ENCODE results near the gene TAF8.

The TAF8 gene

GRCh38 chr6:42125231-42125630 lies 74.9 kb downstream of the TAF8 start:
- H2BK15ac ChIP-seq (ENCODE audit: low read length) = no peak overlapping the region
- H2AFZ ChIP-seq (ENCODE audit: low read length) = no peak overlapping the region
- H3K9ac ChIP-seq (ENCODE audit: low read depth, low read length, poor library complexity) = no peak overlapping the region
- H2BK120ac ChIP-seq (ENCODE audit: low read depth, low read length) = no peak overlapping the region
- DNase-seq (ENCODE audit: low spot score) = no peak
- H3K14ac ChIP-seq (ENCODE audit: low read length) = no peak overlapping the region
- no peak overlapping the region for H4K91ac ChIP-seq (ENCODE audit: low read depth, low read length, poor library complexity)
- no peak overlapping the region for H3K4me3 ChIP-seq (ENCODE audit: low read length in 2 of 2)
- H2AK5ac ChIP-seq (ENCODE audit: low read depth, low read length) = no peak overlapping the region
- no peaks in the 10 kb centered on the region for H3K4me1 ChIP-seq (ENCODE audit: control insufficient read depth in 2 of 2, insufficient read depth in 1 of 2, low read depth in 1 of 2, low read length in 2 of 2)
- no peak overlapping the region for H3K4me2 ChIP-seq (ENCODE audit: insufficient read depth, low read length, poor library complexity, severe bottlenecking)
- H3K27me3 ChIP-seq (ENCODE audit: control insufficient read depth in 3 of 3, insufficient read depth in 3 of 3, low read depth in 1 of 3, low read length in 3 of 3) = peaks cover 0 to 19% (median 4%) of the 10 kb centered on the region in 3 experiments
- H4K8ac ChIP-seq (ENCODE audit: low read depth, low read length) = no peak overlapping the region
- no peaks in the 10 kb centered on the region for H3K36me3 ChIP-seq (replicated peaks in 1 of 2; ENCODE audit: control insufficient read depth in 2 of 2, insufficient read depth in 2 of 2, low read length in 2 of 2)
- no CpG with 5 or more reads among the region's 14 CpGs for WGBS, 2 donors (ENCODE audit: extremely low coverage in 2 of 2, insufficient read length in 2 of 2, insufficient replicate concordance in 1 of 2)
- H3K4ac ChIP-seq (ENCODE audit: low read length) = no peak overlapping the region
- no peaks in the 10 kb centered on the region for H3K79me1 ChIP-seq (ENCODE audit: low read depth, low read length)
- peak overlapping the region; percentile 36 for H3K18ac ChIP-seq (ENCODE audit: low read length)
- H3K27ac ChIP-seq (replicated peaks; ENCODE audit: low read length) = no peak overlapping the region
- H2BK5ac ChIP-seq (ENCODE audit: low read length) = peak overlapping the region; percentile 47
- H2BK12ac ChIP-seq (ENCODE audit: low read length) = no peak overlapping the region
- no peak overlapping the region for H3K23ac ChIP-seq (ENCODE audit: low read depth, low read length, poor library complexity)
- no peaks in the 10 kb centered on the region for H3K9me3 ChIP-seq (replicated peaks in 1 of 2; ENCODE audit: control insufficient read depth in 2 of 2, insufficient read depth in 1 of 2, low read depth in 1 of 2, low read length in 2 of 2)

GRCh38 chr6:42125663-42126062 lies 75.3 kb downstream of the TAF8 start:
- H3K9me3 ChIP-seq (replicated peaks in 1 of 2; ENCODE audit: control insufficient read depth in 2 of 2, insufficient read depth in 1 of 2, low read depth in 1 of 2, low read length in 2 of 2) = no peaks in the 10 kb centered on the region
- H3K14ac ChIP-seq (ENCODE audit: low read length) = no peak overlapping the region
- no peak overlapping the region for H3K9ac ChIP-seq (ENCODE audit: low read depth, low read length, poor library complexity)
- H3K23ac ChIP-seq (ENCODE audit: low read depth, low read length, poor library complexity) = no peak overlapping the region
- H3K27ac ChIP-seq (replicated peaks; ENCODE audit: low read length) = no peak overlapping the region
- no peak overlapping the region for H3K4me3 ChIP-seq (ENCODE audit: low read length in 2 of 2)
- no peak overlapping the region for H2BK12ac ChIP-seq (ENCODE audit: low read length)
- H3K4ac ChIP-seq (ENCODE audit: low read length) = no peak overlapping the region
- H3K18ac ChIP-seq (ENCODE audit: low read length) = peak overlapping the region; percentile 55
- no peak overlapping the region for H4K91ac ChIP-seq (ENCODE audit: low read depth, low read length, poor library complexity)
- H2BK120ac ChIP-seq (ENCODE audit: low read depth, low read length) = no peak overlapping the region
- H2AFZ ChIP-seq (ENCODE audit: low read length) = no peak overlapping the region
- H4K8ac ChIP-seq (ENCODE audit: low read depth, low read length) = no peak overlapping the region
- H2BK15ac ChIP-seq (ENCODE audit: low read length) = no peak overlapping the region
- WGBS, 2 donors (ENCODE audit: extremely low coverage in 2 of 2, insufficient read length in 2 of 2, insufficient replicate concordance in 1 of 2) = no CpG with 5 or more reads among the region's 3 CpGs
- H3K79me1 ChIP-seq (ENCODE audit: low read depth, low read length) = no peaks in the 10 kb centered on the region
- peak overlapping the region; percentile 47 for H2BK5ac ChIP-seq (ENCODE audit: low read length)
- H2AK5ac ChIP-seq (ENCODE audit: low read depth, low read length) = no peak overlapping the region
- H3K4me1 ChIP-seq (ENCODE audit: control insufficient read depth in 2 of 2, insufficient read depth in 1 of 2, low read depth in 1 of 2, low read length in 2 of 2) = no peaks in the 10 kb centered on the region
- no peak overlapping the region for H3K4me2 ChIP-seq (ENCODE audit: insufficient read depth, low read length, poor library complexity, severe bottlenecking)
- DNase-seq (ENCODE audit: low spot score) = no peak
- H3K27me3 ChIP-seq (ENCODE audit: control insufficient read depth in 3 of 3, insufficient read depth in 3 of 3, low read depth in 1 of 3, low read length in 3 of 3) = peaks cover 0 to 19% (median 4%) of the 10 kb centered on the region in 3 experiments
- no peaks in the 10 kb centered on the region for H3K36me3 ChIP-seq (replicated peaks in 1 of 2; ENCODE audit: control insufficient read depth in 2 of 2, insufficient read depth in 2 of 2, low read length in 2 of 2)

- no CpG with 5 or more reads among the region's 25 CpGs for WGBS, 2 donors (ENCODE audit: extremely low coverage in 2 of 2, insufficient read length in 2 of 2, insufficient replicate concordance in 1 of 2)
Measured at GRCh38 chr6:42128460-42129359, 78.4 kb downstream of the TAF8 start.

GRCh38 chr6:42129360-42129676 lies 79.0 kb downstream of the TAF8 start:
- no peak overlapping the region for H3K9ac ChIP-seq (ENCODE audit: low read depth, low read length, poor library complexity)
- H2BK5ac ChIP-seq (ENCODE audit: low read length) = peak overlapping the region; percentile 82
- H4K91ac ChIP-seq (ENCODE audit: low read depth, low read length, poor library complexity) = no peak overlapping the region
- peaks cover 0 to 15% (median 4%) of the 10 kb centered on the region in 3 experiments for H3K27me3 ChIP-seq (ENCODE audit: control insufficient read depth in 3 of 3, insufficient read depth in 3 of 3, low read depth in 1 of 3, low read length in 3 of 3)
- H3K18ac ChIP-seq (ENCODE audit: low read length) = no peak overlapping the region
- H3K4me3 ChIP-seq (ENCODE audit: low read length in 2 of 2) = no peak overlapping the region
- H3K4me2 ChIP-seq (ENCODE audit: insufficient read depth, low read length, poor library complexity, severe bottlenecking) = no peak overlapping the region
- H2BK120ac ChIP-seq (ENCODE audit: low read depth, low read length) = no peak overlapping the region
- WGBS, 2 donors (ENCODE audit: extremely low coverage in 2 of 2, insufficient read length in 2 of 2, insufficient replicate concordance in 1 of 2) = no CpG with 5 or more reads among the region's 2 CpGs
- H3K14ac ChIP-seq (ENCODE audit: low read length) = no peak overlapping the region
- no peak overlapping the region for H2AFZ ChIP-seq (ENCODE audit: low read length)
- peaks cover 0 to 1% of the 10 kb centered on the region in 2 donors for H3K4me1 ChIP-seq (ENCODE audit: control insufficient read depth in 2 of 2, insufficient read depth in 1 of 2, low read depth in 1 of 2, low read length in 2 of 2)
- H2BK15ac ChIP-seq (ENCODE audit: low read length) = peak overlapping the region; percentile 51
- peaks cover 0 to 2% of the 10 kb centered on the region in 2 donors for H3K9me3 ChIP-seq (replicated peaks in 1 of 2; ENCODE audit: control insufficient read depth in 2 of 2, insufficient read depth in 1 of 2, low read depth in 1 of 2, low read length in 2 of 2)
- H3K36me3 ChIP-seq (replicated peaks in 1 of 2; ENCODE audit: control insufficient read depth in 2 of 2, insufficient read depth in 2 of 2, low read length in 2 of 2) = no peaks in the 10 kb centered on the region
- no peaks in the 10 kb centered on the region for H3K79me1 ChIP-seq (ENCODE audit: low read depth, low read length)
- DNase-seq (ENCODE audit: low spot score) = no peak
- peak overlapping the region; percentile 38 for H2AK5ac ChIP-seq (ENCODE audit: low read depth, low read length)
- no peak overlapping the region for H2BK12ac ChIP-seq (ENCODE audit: low read length)
- peak overlapping the region; percentile 23 for H4K8ac ChIP-seq (ENCODE audit: low read depth, low read length)
- H3K4ac ChIP-seq (ENCODE audit: low read length) = peak overlapping the region; percentile 45
- H3K27ac ChIP-seq (replicated peaks; ENCODE audit: low read length) = no peak overlapping the region
- no peak overlapping the region for H3K23ac ChIP-seq (ENCODE audit: low read depth, low read length, poor library complexity)

More at GRCh38 chr6:42128460-42129359, 78.4 kb downstream of the TAF8 start:
- Histone ChIP-seq H3K27ac (replicated peaks; ENCODE audit: low read length) (no peak overlapping the region), H3K79me1 (ENCODE audit: low read depth, low read length) (no peaks in the 10 kb centered on the region), H3K9ac (ENCODE audit: low read depth, low read length, poor library complexity) (no peak overlapping the region), H3K4me1 (ENCODE audit: control insufficient read depth in 2 of 2, insufficient read depth in 1 of 2, low read depth in 1 of 2, low read length in 2 of 2) (no peaks in the 10 kb centered on the region), H3K18ac (ENCODE audit: low read length) (no peak overlapping the region), H3K36me3 (replicated peaks in 1 of 2; ENCODE audit: control insufficient read depth in 2 of 2, insufficient read depth in 2 of 2, low read length in 2 of 2) (no peaks in the 10 kb centered on the region), H2AK5ac (ENCODE audit: low read depth, low read length) (peak overlapping the region; percentile 38), H3K23ac (ENCODE audit: low read depth, low read length, poor library complexity) (peak overlapping the region; percentile 45), H2BK120ac (ENCODE audit: low read depth, low read length) (no peak overlapping the region), H3K4me3 (ENCODE audit: low read length in 2 of 2) (no peak overlapping the region), H3K27me3 (ENCODE audit: control insufficient read depth in 3 of 3, insufficient read depth in 3 of 3, low read depth in 1 of 3, low read length in 3 of 3) (peaks cover 0 to 18% (median 4%) of the 10 kb centered on the region in 3 experiments), H4K8ac (ENCODE audit: low read depth, low read length) (peak overlapping the region; percentile 23), H2AFZ (ENCODE audit: low read length) (no peak overlapping the region), H3K4ac (ENCODE audit: low read length) (no peak overlapping the region), H4K91ac (ENCODE audit: low read depth, low read length, poor library complexity) (no peak overlapping the region), H3K4me2 (ENCODE audit: insufficient read depth, low read length, poor library complexity, severe bottlenecking) (no peak overlapping the region), H3K9me3 (replicated peaks in 1 of 2; ENCODE audit: control insufficient read depth in 2 of 2, insufficient read depth in 1 of 2, low read depth in 1 of 2, low read length in 2 of 2) (peaks cover 0 to 2% of the 10 kb centered on the region in 2 donors), H2BK12ac (ENCODE audit: low read length) (no peak overlapping the region), H3K14ac (ENCODE audit: low read length) (peak overlapping the region; percentile 25), H2BK15ac (ENCODE audit: low read length) (peak overlapping the region; percentile 60), H2BK5ac (ENCODE audit: low read length) (peak overlapping the region; percentile 82)
- DNase-seq (ENCODE audit: low spot score) = no peak

All from neuronal stem cell (in vitro differentiated cells).